ENCODE measurements around the gene EFHD2. TPM values are rescaled to one million over a fixed set of nuclear protein-coding genes. Genes with fewer than 3 reads are reported as not detected.

EFHD2 gene
- total RNA-seq, 6 experiments from 2014 or later: 41.2 to 67.2 (median 65.3) TPM

- H3K4me1 Mint-ChIP-seq (ENCODE audit: low read depth): peaks cover 35% of the 10 kb centered on the region
- peaks cover 22% of the 10 kb centered on the region for H3K36me3 Mint-ChIP-seq (ENCODE audit: low read depth)
- peaks cover 2% of the 10 kb centered on the region for H3K27me3 Mint-ChIP-seq (ENCODE audit: insufficient read depth)
- DNase-seq: peak; percentile 35
- TF ChIP-seq CTCF (IDR thresholded peaks at IDR 0.05): no peak
- H3K27ac Mint-ChIP-seq: peak overlapping the region; percentile 89
- no peaks in the 10 kb centered on the region for H3K9me3 Mint-ChIP-seq
- peak overlapping the region; percentile 60; the same call in 1 of the 2 replicates for H3K4me3 Mint-ChIP-seq
Measured at GRCh38 chr1:15417059-15417934, 7.6 kb downstream of the EFHD2 start.

- H3K9me3 Mint-ChIP-seq: no peaks in the 10 kb centered on the region
- H3K27me3 Mint-ChIP-seq (ENCODE audit: insufficient read depth): peaks cover under 1% of the 10 kb centered on the region; the same call in 1 of the 2 replicates
- peaks cover 30% of the 10 kb centered on the region for H3K4me1 Mint-ChIP-seq (ENCODE audit: low read depth)
- no peak for DNase-seq
- H3K36me3 Mint-ChIP-seq (ENCODE audit: low read depth): peaks cover 18% of the 10 kb centered on the region
- H3K4me3 Mint-ChIP-seq: no peak overlapping the region
- no peak for TF ChIP-seq CTCF (IDR thresholded peaks at IDR 0.05)
- H3K27ac Mint-ChIP-seq: no peak overlapping the region
Measured at GRCh38 chr1:15418806-15419515, 9.3 kb downstream of the EFHD2 start.

- Mint-ChIP-seq H3K27ac (no peak overlapping the region), H3K27me3 (ENCODE audit: insufficient read depth) (no peaks in the 10 kb centered on the region; the same call in 1 of the 2 replicates), H3K4me3 (no peak overlapping the region), H3K36me3 (ENCODE audit: low read depth) (peaks cover 10% of the 10 kb centered on the region), H3K9me3 (no peaks in the 10 kb centered on the region), H3K4me1 (ENCODE audit: low read depth) (peaks cover 20% of the 10 kb centered on the region)
- peak; percentile 29; the same call in 1 of the 2 replicates for TF ChIP-seq CTCF (IDR thresholded peaks at IDR 0.05)
- DNase-seq: no peak
Measured at GRCh38 chr1:15420853-15421465, 11.3 kb downstream of the EFHD2 start.

DNA sequence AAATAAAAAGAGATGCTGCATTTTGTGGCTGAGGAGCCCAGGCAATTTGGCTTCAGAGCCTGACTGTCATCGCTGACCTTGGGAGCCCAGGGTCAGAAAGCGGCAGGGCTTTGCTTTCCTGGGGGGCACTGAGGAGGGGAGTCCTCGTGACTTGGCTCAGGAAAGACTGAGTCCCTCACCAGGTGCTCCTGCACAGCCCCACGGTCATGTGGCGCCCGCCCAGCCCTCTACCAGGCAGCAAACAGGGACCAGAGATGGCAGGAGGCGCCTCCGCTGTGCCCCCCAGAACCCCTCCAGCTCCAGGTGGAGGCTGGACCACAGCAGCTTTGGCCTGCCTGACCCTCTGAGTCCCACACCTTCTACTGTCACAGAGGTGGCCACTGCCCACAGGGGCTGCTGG lies 13.2 kb downstream of the EFHD2 start:
- peaks cover 14% of the 10 kb centered on the region for H3K36me3 Mint-ChIP-seq (ENCODE audit: low read depth)
- peaks cover 11% of the 10 kb centered on the region for H3K4me1 Mint-ChIP-seq (ENCODE audit: low read depth)
- no peak overlapping the region for H3K27ac Mint-ChIP-seq
- no peak overlapping the region for H3K4me3 Mint-ChIP-seq
- no peak for TF ChIP-seq CTCF (IDR thresholded peaks at IDR 0.05)
- DNase-seq: no peak
- H3K27me3 Mint-ChIP-seq (ENCODE audit: insufficient read depth): no peaks in the 10 kb centered on the region; the same call in 1 of the 2 replicates
- H3K9me3 Mint-ChIP-seq: no peaks in the 10 kb centered on the region

DNA sequence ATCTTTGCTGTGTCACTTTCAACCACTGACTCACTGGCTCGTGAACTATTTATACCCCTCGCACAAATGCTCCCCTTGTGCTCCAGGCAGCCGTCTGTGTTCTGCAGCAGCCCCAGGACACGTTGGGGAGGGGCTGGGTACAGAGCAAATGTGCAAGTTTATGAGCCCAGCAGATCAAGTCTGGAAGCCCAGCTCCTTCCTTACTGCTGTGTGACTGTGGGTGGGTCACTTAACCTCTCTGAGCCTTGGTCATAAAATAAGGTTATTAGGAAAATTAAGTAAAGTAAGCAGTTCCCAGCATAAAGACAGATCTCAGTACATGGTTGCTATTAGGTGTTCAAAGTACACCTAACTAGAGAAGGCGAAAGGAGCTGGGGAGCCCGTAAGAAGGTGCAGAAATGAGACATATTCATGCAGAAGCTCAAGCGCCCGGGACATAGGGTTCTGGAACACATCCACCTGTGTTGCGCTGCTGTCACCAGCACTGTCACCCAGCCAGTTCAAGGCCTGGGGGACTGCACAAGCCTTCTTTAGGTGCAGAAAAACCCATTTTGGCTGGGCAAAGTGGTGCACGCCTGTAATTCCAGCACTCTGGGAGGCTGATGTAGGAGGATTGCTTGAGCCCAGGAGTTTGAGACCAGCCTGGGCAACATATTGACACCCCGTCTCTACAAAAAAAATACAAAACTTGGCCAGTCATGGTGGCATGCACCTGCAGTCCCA lies 13.8 kb downstream of the EFHD2 start:
- H3K9me3 Mint-ChIP-seq: no peaks in the 10 kb centered on the region
- no peak for DNase-seq
- H3K36me3 Mint-ChIP-seq (ENCODE audit: low read depth): peaks cover 14% of the 10 kb centered on the region
- H3K27me3 Mint-ChIP-seq (ENCODE audit: insufficient read depth): no peaks in the 10 kb centered on the region; the same call in 1 of the 2 replicates
- peaks cover 11% of the 10 kb centered on the region for H3K4me1 Mint-ChIP-seq (ENCODE audit: low read depth)
- H3K27ac Mint-ChIP-seq: no peak overlapping the region
- no peak overlapping the region for H3K4me3 Mint-ChIP-seq
- no peak for TF ChIP-seq CTCF (IDR thresholded peaks at IDR 0.05)
